Kidney epithelial cell (primary cell): ENCODE data around the gene GIT2. TPM values are rescaled to one million over a fixed set of nuclear protein-coding genes. Genes with fewer than 3 reads are reported as not detected.

Source experiments
- DNase-seq: peaks from one replicate; pipeline ENCODE4 v3.0.0-alpha.2; 2010; ENCODE audit warnings: low read depth
- H3K27me3 ChIP-seq: 2 replicates; pipeline ENCODE4 v1.6.0; 2011; ENCODE audit warnings: low read length; ENCODE audit not compliant: control insufficient read depth, insufficient read depth
- H3K36me3 ChIP-seq: 2 replicates; pipeline ENCODE4 v1.5.1; 2011; ENCODE audit warnings: low read length; ENCODE audit not compliant: control insufficient read depth, insufficient read depth
- H3K4me3 ChIP-seq: 2 replicates; pipeline ENCODE4 v1.5.1; 2011; ENCODE audit warnings: low read depth, mild to moderate bottlenecking, control low read depth, low read length
- total RNA-seq: library from RNA; depleted of rRNA; stranded (reverse); fragments of >200 nt; gene quantifications from 2 replicates; pipeline ENCODE4 v1.2.3, GENCODE V29; 2015
- TF ChIP-seq, protein P1 (sequence below): IDR thresholded peaks from 2 replicates; pipeline ENCODE4 v1.5.1; 2011; ENCODE audit warnings: mild to moderate bottlenecking, moderate library complexity, low read length, control low read depth, inconsistent platforms; ENCODE audit not compliant: insufficient read depth, poor library complexity, severe bottlenecking

Gene GIT2
- total RNA-seq, 1 donor from 2014 or later: 20.3 TPM

DNA sequence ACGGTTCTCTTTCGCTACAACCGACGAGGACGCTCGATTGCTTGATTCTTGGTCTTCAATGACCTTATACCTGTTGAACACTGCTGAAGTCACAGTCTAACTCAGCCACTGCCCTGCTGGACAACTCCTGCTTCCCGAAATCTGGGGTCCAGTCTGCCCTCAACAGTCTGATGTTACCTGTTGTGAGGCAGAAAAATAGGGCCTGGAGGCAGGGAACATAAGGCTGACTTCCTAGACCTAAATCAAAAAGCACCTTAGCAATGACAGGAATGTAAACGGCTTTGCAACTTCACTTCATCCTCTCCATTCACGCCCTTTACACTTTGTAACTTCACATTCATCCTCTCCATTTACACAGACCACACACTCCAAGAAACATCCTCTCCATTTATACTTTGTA lies 115.2 kb downstream of the GIT2 start:
- peak overlapping the region; percentile 50 for H3K4me3 ChIP-seq
- H3K27me3 ChIP-seq: no peaks in the 10 kb centered on the region
- TF ChIP-seq, protein P1, sequence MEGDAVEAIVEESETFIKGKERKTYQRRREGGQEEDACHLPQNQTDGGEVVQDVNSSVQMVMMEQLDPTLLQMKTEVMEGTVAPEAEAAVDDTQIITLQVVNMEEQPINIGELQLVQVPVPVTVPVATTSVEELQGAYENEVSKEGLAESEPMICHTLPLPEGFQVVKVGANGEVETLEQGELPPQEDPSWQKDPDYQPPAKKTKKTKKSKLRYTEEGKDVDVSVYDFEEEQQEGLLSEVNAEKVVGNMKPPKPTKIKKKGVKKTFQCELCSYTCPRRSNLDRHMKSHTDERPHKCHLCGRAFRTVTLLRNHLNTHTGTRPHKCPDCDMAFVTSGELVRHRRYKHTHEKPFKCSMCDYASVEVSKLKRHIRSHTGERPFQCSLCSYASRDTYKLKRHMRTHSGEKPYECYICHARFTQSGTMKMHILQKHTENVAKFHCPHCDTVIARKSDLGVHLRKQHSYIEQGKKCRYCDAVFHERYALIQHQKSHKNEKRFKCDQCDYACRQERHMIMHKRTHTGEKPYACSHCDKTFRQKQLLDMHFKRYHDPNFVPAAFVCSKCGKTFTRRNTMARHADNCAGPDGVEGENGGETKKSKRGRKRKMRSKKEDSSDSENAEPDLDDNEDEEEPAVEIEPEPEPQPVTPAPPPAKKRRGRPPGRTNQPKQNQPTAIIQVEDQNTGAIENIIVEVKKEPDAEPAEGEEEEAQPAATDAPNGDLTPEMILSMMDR: no peak
- no peaks in the 10 kb centered on the region for H3K36me3 ChIP-seq
- no peak for DNase-seq

DNA sequence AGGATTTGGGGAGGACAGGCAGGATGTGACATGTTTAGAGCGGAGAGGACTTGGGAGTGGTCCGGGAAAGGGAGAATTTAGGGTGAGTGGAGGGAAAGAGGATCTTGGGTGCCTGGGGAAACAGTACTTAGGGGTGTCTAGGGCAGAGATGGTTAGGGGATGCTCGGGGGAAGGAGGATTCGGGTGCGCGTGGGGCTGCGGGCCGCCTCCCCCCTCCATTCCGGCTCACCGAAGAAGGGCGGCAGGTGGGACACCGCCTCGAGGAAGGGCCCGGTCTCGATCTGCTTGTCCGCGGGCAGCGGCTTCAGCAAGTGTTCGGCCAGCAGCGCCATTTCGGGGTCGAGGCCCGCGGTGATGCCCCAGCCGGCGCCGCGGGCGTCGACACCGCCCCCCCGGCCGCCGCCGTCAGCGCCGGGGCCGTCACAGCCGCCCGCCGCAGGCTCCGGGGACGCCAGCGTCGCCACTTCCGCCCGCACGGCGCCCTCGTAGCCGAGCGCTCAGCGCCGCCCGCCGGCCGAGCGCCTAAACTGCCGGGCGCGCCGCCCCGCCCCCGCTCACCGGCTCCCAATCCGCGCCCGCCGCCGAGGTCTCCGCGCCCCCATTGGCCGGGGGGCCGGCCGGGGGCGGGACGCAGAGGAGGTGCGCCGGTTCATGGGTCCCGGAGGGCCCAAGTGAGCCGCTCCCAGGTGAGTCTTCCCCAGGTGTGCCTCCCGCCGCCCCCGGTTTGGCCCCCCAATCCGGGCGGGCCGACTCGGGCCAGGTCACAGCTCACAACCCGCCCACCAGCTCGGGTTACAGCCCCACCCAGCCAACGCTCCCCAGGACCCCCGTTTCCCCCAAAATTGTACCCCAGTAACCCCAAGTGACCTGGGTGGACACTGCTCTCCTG lies 115.9 kb downstream of the GIT2 start, which contains the start of gene GLTP:
Gene GLTP, minus strand, starts transcription at position 499 of the 889 bp plus-strand sequence. Its CDS starts 167 bp downstream, at position 332.
- H3K27me3 ChIP-seq: no peaks in the 10 kb centered on the region
- TF ChIP-seq, protein P1: no peak
- no peaks in the 10 kb centered on the region for H3K36me3 ChIP-seq
- peak within 1 kb of the TSS; percentile 62 for H3K4me3 ChIP-seq
- no peak for DNase-seq

Other genes starting within 250 kb of the GIT2 start
- gene TRPV4, start 163.0 kb downstream of the GIT2 start, total RNA-seq: 0.75 and 1.7 TPM in 2 replicates
- 38.4 and 48.4 TPM in 2 replicates for gene GLTP, start 115.8 kb downstream of the GIT2 start, total RNA-seq
- 13.0 and 15.0 TPM in 2 replicates for gene TCHP, start 96.1 kb downstream of the GIT2 start, total RNA-seq
- 40.6 and 73.8 TPM in 2 replicates for gene ANKRD13A, start 3.1 kb upstream of the GIT2 start, total RNA-seq
- gene C12orf76, start 52.2 kb upstream of the GIT2 start, total RNA-seq: 8.8 and 14.5 TPM in 2 replicates
- 6.9 and 7.1 TPM in 2 replicates for gene IFT81, start 128.0 kb upstream of the GIT2 start, total RNA-seq